Measurements from ENCODE around the gene CYP2C19.

Gene CYP2C19

DNA sequence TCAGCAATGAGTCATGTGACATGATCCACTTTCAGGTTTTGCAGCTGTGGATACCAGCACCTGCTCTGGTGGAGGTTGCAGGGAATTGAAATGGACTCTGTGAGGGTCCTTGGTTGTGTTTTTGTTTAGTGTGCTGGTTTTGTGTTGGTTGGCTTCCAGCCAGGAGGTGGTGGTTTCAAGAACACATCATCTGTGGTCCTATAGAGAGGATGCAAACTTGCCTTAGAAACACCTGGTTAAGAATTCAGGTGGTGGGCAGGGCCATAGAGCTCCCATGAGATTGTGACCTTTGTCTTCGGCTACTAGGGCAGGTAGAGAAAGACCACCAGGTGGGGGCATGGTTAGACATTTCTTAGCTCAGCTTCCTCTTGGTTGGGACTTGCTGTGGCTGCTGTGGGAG is 116.7 kb downstream of the CYP2C19 start:
- Histone ChIP-seq H3K36me3 (ENCODE audit: control insufficient read depth in 2 of 2, insufficient read depth in 1 of 2, low read length in 2 of 2) (no peaks in the 10 kb centered on the region), H3K27ac (ENCODE audit: extremely low read depth, low read depth, low read length) (no peak overlapping the region), H3K4me1 (ENCODE audit: control insufficient read depth, insufficient read depth, low read length) (no peaks in the 10 kb centered on the region), H3K4me3 (ENCODE audit: low read depth, low read length) (no peak overlapping the region), H3K9me3 (ENCODE audit: control insufficient read depth, insufficient read depth, low read depth, low read length) (no peaks in the 10 kb centered on the region)
- POLR2A ChIA-PET = no interaction called here
- CTCF ChIA-PET = no interaction called here
- TF ChIP-seq ZNF677 (tag by site-specific recombination; IDR thresholded peaks at IDR 0.05) = no peak
- no peak for TF ChIP-seq ZNF423 (tag by site-specific recombination; IDR thresholded peaks at IDR 0.05)
- no peak for TF ChIP-seq ZNF701 (tag by site-specific recombination; IDR thresholded peaks at IDR 0.05)
- TF ChIP-seq, protein P1, sequence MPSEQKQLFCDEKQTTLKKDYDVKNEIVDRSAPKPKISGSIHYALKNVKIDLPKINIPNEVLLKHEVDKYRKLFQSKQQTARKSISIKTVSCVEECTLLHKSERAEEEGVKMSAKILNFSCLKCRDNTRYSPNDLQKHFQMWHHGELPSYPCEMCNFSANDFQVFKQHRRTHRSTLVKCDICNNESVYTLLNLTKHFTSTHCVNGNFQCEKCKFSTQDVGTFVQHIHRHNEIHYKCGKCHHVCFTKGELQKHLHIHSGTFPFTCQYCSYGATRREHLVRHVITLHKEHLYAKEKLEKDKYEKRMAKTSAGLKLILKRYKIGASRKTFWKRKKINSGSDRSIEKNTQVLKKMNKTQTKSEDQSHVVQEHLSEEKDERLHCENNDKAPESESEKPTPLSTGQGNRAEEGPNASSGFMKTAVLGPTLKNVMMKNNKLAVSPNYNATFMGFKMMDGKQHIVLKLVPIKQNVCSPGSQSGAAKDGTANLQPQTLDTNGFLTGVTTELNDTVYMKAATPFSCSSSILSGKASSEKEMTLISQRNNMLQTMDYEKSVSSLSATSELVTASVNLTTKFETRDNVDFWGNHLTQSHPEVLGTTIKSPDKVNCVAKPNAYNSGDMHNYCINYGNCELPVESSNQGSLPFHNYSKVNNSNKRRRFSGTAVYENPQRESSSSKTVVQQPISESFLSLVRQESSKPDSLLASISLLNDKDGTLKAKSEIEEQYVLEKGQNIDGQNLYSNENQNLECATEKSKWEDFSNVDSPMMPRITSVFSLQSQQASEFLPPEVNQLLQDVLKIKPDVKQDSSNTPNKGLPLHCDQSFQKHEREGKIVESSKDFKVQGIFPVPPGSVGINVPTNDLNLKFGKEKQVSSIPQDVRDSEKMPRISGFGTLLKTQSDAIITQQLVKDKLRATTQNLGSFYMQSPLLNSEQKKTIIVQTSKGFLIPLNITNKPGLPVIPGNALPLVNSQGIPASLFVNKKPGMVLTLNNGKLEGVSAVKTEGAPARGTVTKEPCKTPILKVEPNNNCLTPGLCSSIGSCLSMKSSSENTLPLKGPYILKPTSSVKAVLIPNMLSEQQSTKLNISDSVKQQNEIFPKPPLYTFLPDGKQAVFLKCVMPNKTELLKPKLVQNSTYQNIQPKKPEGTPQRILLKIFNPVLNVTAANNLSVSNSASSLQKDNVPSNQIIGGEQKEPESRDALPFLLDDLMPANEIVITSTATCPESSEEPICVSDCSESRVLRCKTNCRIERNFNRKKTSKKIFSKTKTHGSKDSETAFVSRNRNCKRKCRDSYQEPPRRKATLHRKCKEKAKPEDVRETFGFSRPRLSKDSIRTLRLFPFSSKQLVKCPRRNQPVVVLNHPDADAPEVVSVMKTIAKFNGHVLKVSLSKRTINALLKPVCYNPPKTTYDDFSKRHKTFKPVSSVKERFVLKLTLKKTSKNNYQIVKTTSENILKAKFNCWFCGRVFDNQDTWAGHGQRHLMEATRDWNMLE (tag by site-specific recombination; conservative IDR thresholded peaks at IDR 0.05; ENCODE audit: low read depth) = no peak

DNA sequence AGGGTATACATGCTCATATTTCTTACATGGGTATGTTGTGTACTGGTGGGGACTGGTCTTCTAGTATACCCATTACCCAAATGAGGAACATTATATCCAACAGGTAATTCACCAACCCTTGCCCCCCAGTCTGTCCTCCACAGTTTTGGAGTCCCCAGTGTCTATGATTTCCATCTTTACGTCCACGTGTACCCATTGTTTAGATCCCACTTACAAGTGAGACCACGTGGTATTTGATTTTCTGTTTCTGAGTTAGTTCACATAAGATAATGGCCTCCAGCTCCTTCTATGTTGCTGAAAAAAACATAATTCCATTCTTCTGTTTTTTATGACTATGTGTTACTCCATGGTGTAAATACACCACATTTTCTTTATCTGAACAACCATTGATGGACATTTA is 126.6 kb downstream of the CYP2C19 start:
- no peak overlapping the region for H3K4me3 ChIP-seq (ENCODE audit: low read depth, low read length)
- TF ChIP-seq ZNF571 (tag by site-specific recombination; IDR thresholded peaks at IDR 0.05) = no peak
- no peak for TF ChIP-seq ZNF76 (tag by site-specific recombination; IDR thresholded peaks at IDR 0.05; ENCODE audit: borderline replicate concordance, low read depth)
- no peak for TF ChIP-seq ZNF585B (tag by site-specific recombination; IDR thresholded peaks at IDR 0.05)
- no peak for TF ChIP-seq SP3 (tag by site-specific recombination; IDR thresholded peaks at IDR 0.05)
- TF ChIP-seq ZSCAN30 (tag by site-specific recombination; IDR thresholded peaks at IDR 0.05) = no peak
- no peak for TF ChIP-seq ZNF132 (tag by site-specific recombination; IDR thresholded peaks at IDR 0.05; ENCODE audit: borderline replicate concordance)
- ChIA-PET POLR2A (no interaction called here), CTCF (interaction anchor here (0.7 kb wide), 1 partner anchor 68 kb away, joined by 3 read pairs; no protein-coding TSS in a partner anchor)
- no peaks in the 10 kb centered on the region for H3K36me3 ChIP-seq (ENCODE audit: control insufficient read depth in 2 of 2, insufficient read depth in 1 of 2, low read length in 2 of 2)
- no peaks in the 10 kb centered on the region for H3K9me3 ChIP-seq (ENCODE audit: control insufficient read depth, insufficient read depth, low read depth, low read length)
- no peaks in the 10 kb centered on the region for H3K4me1 ChIP-seq (ENCODE audit: control insufficient read depth, insufficient read depth, low read length)
- H3K27ac ChIP-seq (ENCODE audit: extremely low read depth, low read depth, low read length) = no peak overlapping the region

DNA sequence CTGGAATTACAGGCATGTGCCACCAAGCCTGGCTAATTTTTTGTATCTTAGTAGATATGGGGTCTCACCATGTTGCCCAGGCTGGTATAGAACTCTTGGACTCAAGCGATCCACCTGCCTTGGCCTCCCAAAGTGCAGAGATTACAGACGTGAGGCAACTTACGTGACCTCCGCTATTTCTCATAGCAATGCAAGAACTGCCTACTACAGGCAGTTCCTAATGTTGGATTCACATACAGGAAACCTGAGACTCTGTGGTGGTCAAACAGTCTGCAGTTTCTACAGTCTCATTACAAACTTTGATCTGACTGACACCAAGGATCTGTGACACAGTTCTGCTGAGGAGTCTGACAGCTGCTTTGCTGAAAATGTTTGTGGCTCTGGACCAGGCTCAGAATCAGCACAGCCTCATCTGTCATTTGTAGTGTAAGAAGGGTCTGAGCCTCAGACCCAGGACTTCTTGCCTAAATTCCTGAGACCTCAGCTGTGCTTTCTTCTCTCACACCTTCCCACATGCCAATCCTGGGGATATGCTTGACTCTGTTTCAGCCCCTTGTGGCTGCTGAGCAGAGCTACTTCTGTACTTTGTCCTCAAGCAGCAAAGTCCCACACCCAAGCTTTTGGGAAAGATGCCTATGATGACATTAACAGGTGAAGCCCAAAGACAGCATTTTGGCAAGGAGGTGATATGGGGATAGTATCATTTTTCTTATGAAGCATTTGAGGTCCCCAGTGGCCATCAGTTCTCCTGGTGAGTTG is 128.0 kb downstream of the CYP2C19 start:
- no peaks in the 10 kb centered on the region for H3K36me3 ChIP-seq (ENCODE audit: control insufficient read depth in 2 of 2, insufficient read depth in 1 of 2, low read length in 2 of 2)
- ChIA-PET POLR2A (no interaction called here), CTCF (no interaction called here)
- no peaks in the 10 kb centered on the region for H3K9me3 ChIP-seq (ENCODE audit: control insufficient read depth, insufficient read depth, low read depth, low read length)
- H3K4me1 ChIP-seq (ENCODE audit: control insufficient read depth, insufficient read depth, low read length) = no peaks in the 10 kb centered on the region
- no peak overlapping the region for H3K27ac ChIP-seq (ENCODE audit: extremely low read depth, low read depth, low read length)
- no peak overlapping the region for H3K4me3 ChIP-seq (ENCODE audit: low read depth, low read length)
- TF ChIP-seq ZNF302 (tag by site-specific recombination; IDR thresholded peaks at IDR 0.05; ENCODE audit: low read depth) (no peak), SP3 (tag by site-specific recombination; IDR thresholded peaks at IDR 0.05) (no peak), OSR2 (tag by site-specific recombination; IDR thresholded peaks at IDR 0.05) (no peak), ZNF621 (tag by site-specific recombination; IDR thresholded peaks at IDR 0.05) (no peak), ZNF184 (tag by site-specific recombination; IDR thresholded peaks at IDR 0.05) (no peak)
- TF ChIP-seq, protein P2, sequence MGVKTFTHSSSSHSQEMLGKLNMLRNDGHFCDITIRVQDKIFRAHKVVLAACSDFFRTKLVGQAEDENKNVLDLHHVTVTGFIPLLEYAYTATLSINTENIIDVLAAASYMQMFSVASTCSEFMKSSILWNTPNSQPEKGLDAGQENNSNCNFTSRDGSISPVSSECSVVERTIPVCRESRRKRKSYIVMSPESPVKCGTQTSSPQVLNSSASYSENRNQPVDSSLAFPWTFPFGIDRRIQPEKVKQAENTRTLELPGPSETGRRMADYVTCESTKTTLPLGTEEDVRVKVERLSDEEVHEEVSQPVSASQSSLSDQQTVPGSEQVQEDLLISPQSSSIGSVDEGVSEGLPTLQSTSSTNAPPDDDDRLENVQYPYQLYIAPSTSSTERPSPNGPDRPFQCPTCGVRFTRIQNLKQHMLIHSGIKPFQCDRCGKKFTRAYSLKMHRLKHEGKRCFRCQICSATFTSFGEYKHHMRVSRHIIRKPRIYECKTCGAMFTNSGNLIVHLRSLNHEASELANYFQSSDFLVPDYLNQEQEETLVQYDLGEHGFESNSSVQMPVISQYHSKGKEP (tag by site-specific recombination; IDR thresholded peaks at IDR 0.05) = no peak
- TF ChIP-seq, protein P3, sequence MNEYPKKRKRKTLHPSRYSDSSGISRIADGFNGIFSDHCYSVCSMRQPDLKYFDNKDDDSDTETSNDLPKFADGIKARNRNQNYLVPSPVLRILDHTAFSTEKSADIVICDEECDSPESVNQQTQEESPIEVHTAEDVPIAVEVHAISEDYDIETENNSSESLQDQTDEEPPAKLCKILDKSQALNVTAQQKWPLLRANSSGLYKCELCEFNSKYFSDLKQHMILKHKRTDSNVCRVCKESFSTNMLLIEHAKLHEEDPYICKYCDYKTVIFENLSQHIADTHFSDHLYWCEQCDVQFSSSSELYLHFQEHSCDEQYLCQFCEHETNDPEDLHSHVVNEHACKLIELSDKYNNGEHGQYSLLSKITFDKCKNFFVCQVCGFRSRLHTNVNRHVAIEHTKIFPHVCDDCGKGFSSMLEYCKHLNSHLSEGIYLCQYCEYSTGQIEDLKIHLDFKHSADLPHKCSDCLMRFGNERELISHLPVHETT (tag by site-specific recombination; IDR thresholded peaks at IDR 0.05) = no peak
- TF ChIP-seq, protein P4, sequence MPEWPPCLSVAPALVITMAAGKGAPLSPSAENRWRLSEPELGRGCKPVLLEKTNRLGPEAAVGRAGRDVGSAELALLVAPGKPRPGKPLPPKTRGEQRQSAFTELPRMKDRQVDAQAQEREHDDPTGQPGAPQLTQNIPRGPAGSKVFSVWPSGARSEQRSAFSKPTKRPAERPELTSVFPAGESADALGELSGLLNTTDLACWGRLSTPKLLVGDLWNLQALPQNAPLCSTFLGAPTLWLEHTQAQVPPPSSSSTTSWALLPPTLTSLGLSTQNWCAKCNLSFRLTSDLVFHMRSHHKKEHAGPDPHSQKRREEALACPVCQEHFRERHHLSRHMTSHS (tag by site-specific recombination; IDR thresholded peaks at IDR 0.05) = no peak
